SK-N-SH treated with all-trans-retinoic acid at 6 μM for 48 hours (cell line): ENCODE data around the gene MYRF.

Source experiments
- RARB ChIP-seq: fragments of 250-450 bp; sonication (Bioruptor Pico); IDR thresholded peaks from 2 replicates; pipeline ENCODE4 v1.8.0; 2021; ENCODE audit warnings: mild to moderate bottlenecking, moderate library complexity
- TOX ChIP-seq: fragments of 250-450 bp; sonication (Bioruptor Pico); IDR thresholded peaks from 2 replicates; pipeline ENCODE4 v1.8.0; 2021; ENCODE audit warnings: mild to moderate bottlenecking, moderate library complexity, borderline replicate concordance
- ZC3H10 ChIP-seq: fragments of 250-450 bp; sonication (Bioruptor Pico); IDR thresholded peaks from 2 replicates; pipeline ENCODE4 v1.5.1; 2021; ENCODE audit warnings: mild to moderate bottlenecking, moderate library complexity
- ZFP3 ChIP-seq: fragments of 250-450 bp; sonication (Bioruptor Pico); IDR thresholded peaks from 2 replicates; pipeline ENCODE4 v1.5.0; 2020; ENCODE audit warnings: mild to moderate bottlenecking, moderate library complexity
- ZFP30 ChIP-seq: fragments of 450-650 bp; formaldehyde crosslinking; IDR thresholded peaks from 2 replicates; pipeline ENCODE4 v1.5.0; 2022; ENCODE audit warnings: mild to moderate bottlenecking, moderate library complexity
- ZNF70 ChIP-seq: fragments of 450-650 bp; formaldehyde crosslinking; IDR thresholded peaks from 2 replicates; pipeline ENCODE4 v1.5.0; 2020; ENCODE audit warnings: mild to moderate bottlenecking, moderate library complexity
- ZNF8 ChIP-seq: fragments of 450-650 bp; formaldehyde crosslinking; IDR thresholded peaks from 2 replicates; pipeline ENCODE4 v1.5.0; 2020; ENCODE audit warnings: mild to moderate bottlenecking, moderate library complexity
- TF ChIP-seq, protein P1 (sequence below): fragments of 250-450 bp; sonication (Bioruptor Pico); IDR thresholded peaks from 2 replicates; pipeline ENCODE4 v1.5.1; 2020; ENCODE audit warnings: low read depth, mild to moderate bottlenecking, moderate library complexity
- TF ChIP-seq, protein P2 (sequence below): fragments of 250-450 bp; sonication (Bioruptor Pico); IDR thresholded peaks from 2 replicates; pipeline ENCODE4 v1.8.0; 2020; ENCODE audit warnings: mild to moderate bottlenecking, moderate library complexity, borderline replicate concordance
- TF ChIP-seq, protein P3 (sequence below): fragments of 250-450 bp; sonication (Bioruptor Pico); IDR thresholded peaks from 2 replicates; pipeline ENCODE4 v1.8.0; 2021; ENCODE audit warnings: low read depth, mild to moderate bottlenecking, moderate library complexity, borderline replicate concordance

DNA sequence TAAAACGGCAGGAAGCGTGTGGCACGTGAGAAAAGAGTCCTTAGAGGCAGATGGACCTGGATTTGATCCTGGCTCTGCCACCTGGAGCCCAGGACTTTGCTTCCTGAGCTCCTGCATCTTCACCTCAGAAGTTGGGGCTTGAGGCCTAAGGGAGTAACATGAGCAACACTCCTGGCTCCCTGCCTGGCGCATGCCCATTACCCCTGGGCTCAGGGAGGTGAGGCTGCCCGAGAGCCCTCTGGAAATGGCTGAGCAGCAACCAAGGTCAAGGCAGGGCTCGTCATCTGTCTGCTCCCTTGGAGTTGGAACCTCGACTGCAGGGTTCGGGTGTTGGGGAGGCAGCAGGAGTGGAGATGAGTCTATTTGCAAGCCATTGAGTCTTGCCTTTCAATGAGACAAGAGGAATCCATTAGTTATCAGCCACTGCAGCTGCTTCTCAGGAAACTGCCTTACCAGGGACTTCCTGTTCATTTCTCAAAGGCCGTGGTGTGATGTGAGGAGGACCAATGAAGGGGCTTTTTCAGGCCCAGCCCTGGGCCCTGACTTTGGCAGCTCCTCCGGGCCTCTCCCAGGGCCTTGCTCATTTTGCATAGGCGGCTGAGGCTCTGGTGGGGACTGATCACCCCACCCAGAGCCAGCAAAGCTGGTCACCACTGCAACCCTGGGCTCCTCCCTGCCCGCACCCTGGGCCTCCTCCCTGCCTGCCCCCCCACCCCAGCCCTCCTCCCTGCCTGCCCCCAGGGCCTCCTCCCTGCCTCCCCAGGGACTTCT is 82.0 kb downstream of the MYRF start:
- TF ChIP-seq RARB (CRISPR knock-in tag) (no peak), TOX (CRISPR knock-in tag) (no peak), ZNF8 (no peak), ZFP30 (no peak), ZNF70 (CRISPR knock-in tag) (no peak), ZC3H10 (CRISPR knock-in tag) (no peak), ZFP3 (CRISPR knock-in tag) (no peak)
- TF ChIP-seq, protein P1, sequence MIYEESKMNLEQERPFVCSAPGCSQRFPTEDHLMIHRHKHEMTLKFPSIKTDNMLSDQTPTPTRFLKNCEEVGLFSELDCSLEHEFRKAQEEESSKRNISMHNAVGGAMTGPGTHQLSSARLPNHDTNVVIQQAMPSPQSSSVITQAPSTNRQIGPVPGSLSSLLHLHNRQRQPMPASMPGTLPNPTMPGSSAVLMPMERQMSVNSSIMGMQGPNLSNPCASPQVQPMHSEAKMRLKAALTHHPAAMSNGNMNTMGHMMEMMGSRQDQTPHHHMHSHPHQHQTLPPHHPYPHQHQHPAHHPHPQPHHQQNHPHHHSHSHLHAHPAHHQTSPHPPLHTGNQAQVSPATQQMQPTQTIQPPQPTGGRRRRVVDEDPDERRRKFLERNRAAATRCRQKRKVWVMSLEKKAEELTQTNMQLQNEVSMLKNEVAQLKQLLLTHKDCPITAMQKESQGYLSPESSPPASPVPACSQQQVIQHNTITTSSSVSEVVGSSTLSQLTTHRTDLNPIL (CRISPR knock-in tag), result no peak
- TF ChIP-seq, protein P2, sequence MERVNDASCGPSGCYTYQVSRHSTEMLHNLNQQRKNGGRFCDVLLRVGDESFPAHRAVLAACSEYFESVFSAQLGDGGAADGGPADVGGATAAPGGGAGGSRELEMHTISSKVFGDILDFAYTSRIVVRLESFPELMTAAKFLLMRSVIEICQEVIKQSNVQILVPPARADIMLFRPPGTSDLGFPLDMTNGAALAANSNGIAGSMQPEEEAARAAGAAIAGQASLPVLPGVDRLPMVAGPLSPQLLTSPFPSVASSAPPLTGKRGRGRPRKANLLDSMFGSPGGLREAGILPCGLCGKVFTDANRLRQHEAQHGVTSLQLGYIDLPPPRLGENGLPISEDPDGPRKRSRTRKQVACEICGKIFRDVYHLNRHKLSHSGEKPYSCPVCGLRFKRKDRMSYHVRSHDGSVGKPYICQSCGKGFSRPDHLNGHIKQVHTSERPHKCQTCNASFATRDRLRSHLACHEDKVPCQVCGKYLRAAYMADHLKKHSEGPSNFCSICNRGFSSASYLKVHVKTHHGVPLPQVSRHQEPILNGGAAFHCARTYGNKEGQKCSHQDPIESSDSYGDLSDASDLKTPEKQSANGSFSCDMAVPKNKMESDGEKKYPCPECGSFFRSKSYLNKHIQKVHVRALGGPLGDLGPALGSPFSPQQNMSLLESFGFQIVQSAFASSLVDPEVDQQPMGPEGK, result no peak
- TF ChIP-seq, protein P3, sequence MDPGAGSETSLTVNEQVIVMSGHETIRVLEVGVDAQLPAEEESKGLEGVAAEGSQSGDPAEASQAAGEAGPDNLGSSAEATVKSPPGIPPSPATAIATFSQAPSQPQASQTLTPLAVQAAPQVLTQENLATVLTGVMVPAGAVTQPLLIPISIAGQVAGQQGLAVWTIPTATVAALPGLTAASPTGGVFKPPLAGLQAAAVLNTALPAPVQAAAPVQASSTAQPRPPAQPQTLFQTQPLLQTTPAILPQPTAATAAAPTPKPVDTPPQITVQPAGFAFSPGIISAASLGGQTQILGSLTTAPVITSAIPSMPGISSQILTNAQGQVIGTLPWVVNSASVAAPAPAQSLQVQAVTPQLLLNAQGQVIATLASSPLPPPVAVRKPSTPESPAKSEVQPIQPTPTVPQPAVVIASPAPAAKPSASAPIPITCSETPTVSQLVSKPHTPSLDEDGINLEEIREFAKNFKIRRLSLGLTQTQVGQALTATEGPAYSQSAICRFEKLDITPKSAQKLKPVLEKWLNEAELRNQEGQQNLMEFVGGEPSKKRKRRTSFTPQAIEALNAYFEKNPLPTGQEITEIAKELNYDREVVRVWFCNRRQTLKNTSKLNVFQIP (CRISPR knock-in tag), result no peak
